ENCODE measurements around the gene OSBPL10.

DNA sequence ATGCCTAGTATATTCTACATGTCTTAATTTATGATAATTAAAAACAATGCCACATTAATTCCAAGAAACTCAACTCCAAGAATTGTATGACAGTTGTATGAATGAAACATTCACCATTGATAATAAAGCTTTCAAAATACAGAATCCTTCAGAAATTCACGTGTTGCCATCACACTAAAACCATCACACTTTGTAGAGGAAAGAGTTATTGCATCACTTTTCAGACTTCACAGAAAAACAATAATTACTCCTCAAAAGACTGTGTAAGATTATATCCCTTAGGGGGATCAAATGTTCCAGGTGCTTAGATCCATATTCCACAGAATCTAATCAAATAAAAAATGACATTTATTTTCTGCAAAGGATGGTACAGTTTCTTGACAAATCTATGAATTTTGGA lies 85.0 kb downstream of the OSBPL10 start:
- TF ChIP-seq CTCF (IDR thresholded peaks at IDR 0.05; ENCODE audit: control extremely low read depth in 1 of 3, insufficient read depth in 1 of 3, low read depth in 1 of 3, low read length in 3 of 3) (no peak), TEAD4 (IDR thresholded peaks at IDR 0.05; ENCODE audit: low read depth, low read length) (no peak), POLR2AphosphoS5 (IDR thresholded peaks at IDR 0.05; ENCODE audit: low read depth, low read length) (no peak), EP300 (IDR thresholded peaks at IDR 0.05; ENCODE audit: borderline replicate concordance in 1 of 2, low read depth in 2 of 2, low read length in 2 of 2) (no peak)
